Uterus (tissue), 2 donors: Measurements from ENCODE around the gene ZC3H4.

ENCODE experiments used
- CTCF ChIP-seq, 4 experiments: fragments of 200-600 bp in 2 of 4; fragments of 450-650 bp in 2 of 4; sonication (generic) in 2 of 4; IDR thresholded peaks; one replicate each; pipeline ENCODE4 v1.5.1; 2016 to 2019; ENCODE audit warnings: antibody characterized with exemption in 4 of 4, mild to moderate bottlenecking in 2 of 4, moderate library complexity in 1 of 4
- POLR2A ChIP-seq, 2 donors: fragments of 450-650 bp; IDR thresholded peaks; one replicate each; pipeline ENCODE4 v1.6.1; 2016; ENCODE audit warnings: antibody characterized with exemption in 2 of 2, mild to moderate bottlenecking in 1 of 2, moderate library complexity in 1 of 2

- TF ChIP-seq CTCF (IDR thresholded peaks at IDR 0.05) (no peak), POLR2A (IDR thresholded peaks at IDR 0.05) (no peak)
Measured at GRCh38 chr19:47144630-47145029, 31.1 kb upstream of the ZC3H4 start.
